ENCODE measurements around the gene LGALSL. TPM values are rescaled to one million over a fixed set of nuclear protein-coding genes. Genes with fewer than 3 reads are reported as not detected.
"Not testable (repeated sequence)": the region's sequence is repeated elsewhere in the genome, so short reads cannot be mapped to it uniquely, and the experiment has no call there.

LGALSL gene
- total RNA-seq, 1 experiment from 2014 or later, result 5.6 TPM

GRCh38 chr2:64442801-64443429 lies 11.0 kb upstream of the LGALSL start:
- no peak for DNase-seq (ENCODE audit: low spot score)

- not testable (repeated sequence) for DNase-seq (ENCODE audit: low spot score)
Measured at GRCh38 chr2:64445970-64446369, 8.0 kb upstream of the LGALSL start.

GRCh38 chr2:64447317-64448040 lies 6.5 kb upstream of the LGALSL start:
- DNase-seq (ENCODE audit: low spot score), result no peak

GRCh38 chr2:64448041-64448426 lies 5.9 kb upstream of the LGALSL start:
- DNase-seq (ENCODE audit: low spot score), result peak; percentile 34

- DNase-seq (ENCODE audit: low spot score), result no peak
Measured at GRCh38 chr2:64451051-64451450, 2.9 kb upstream of the LGALSL start.

GRCh38 chr2:64454386-64455332 lies 697 bp downstream of the LGALSL start:
- peak; percentile 56 for DNase-seq (ENCODE audit: low spot score)

GRCh38 chr2:64455545-64455944 lies 1.6 kb downstream of the LGALSL start:
- DNase-seq (ENCODE audit: low spot score), result peak; percentile 40

GRCh38 chr2:64456293-64456692 lies 2.3 kb downstream of the LGALSL start:
- DNase-seq (ENCODE audit: low spot score), result no peak

- no peak for DNase-seq (ENCODE audit: low spot score)
Measured at GRCh38 chr2:64457524-64457923, 3.6 kb downstream of the LGALSL start.

GRCh38 chr2:64459575-64459974 lies 5.6 kb downstream of the LGALSL start:
- DNase-seq (ENCODE audit: low spot score), result no peak

GRCh38 chr2:64460330-64460729 lies 6.4 kb downstream of the LGALSL start:
- DNase-seq (ENCODE audit: low spot score), result no peak

- DNase-seq (ENCODE audit: low spot score), result no peak
Measured at GRCh38 chr2:64461271-64462058, 7.5 kb downstream of the LGALSL start.

GRCh38 chr2:64462171-64462570 lies 8.2 kb downstream of the LGALSL start:
- no peak for DNase-seq (ENCODE audit: low spot score)

GRCh38 chr2:64462940-64463700 lies 9.2 kb downstream of the LGALSL start:
- DNase-seq (ENCODE audit: low spot score), result no peak

- no peak for DNase-seq (ENCODE audit: low spot score)
Measured at GRCh38 chr2:64463781-64464180, 9.8 kb downstream of the LGALSL start.

- DNase-seq (ENCODE audit: low spot score), result no peak
Measured at GRCh38 chr2:64466478-64467085, 12.6 kb downstream of the LGALSL start.

GRCh38 chr2:64467096-64467843 lies 13.3 kb downstream of the LGALSL start:
- DNase-seq (ENCODE audit: low spot score), result no peak

GRCh38 chr2:64469261-64469660 lies 15.3 kb downstream of the LGALSL start:
- no peak for DNase-seq (ENCODE audit: low spot score)

GRCh38 chr2:64470071-64470470 lies 16.1 kb downstream of the LGALSL start:
- DNase-seq (ENCODE audit: low spot score), result no peak
